Stimulated activated CD8-positive, alpha-beta memory T cell treated with anti-CD3 and anti-CD28 coated beads, Interleukin-12 subunit alpha, Interleukin-12 subunit beta, amount 100 ng/mL, for 1 hour (primary cell): ENCODE data around the gene ACAD8.
A peak's percentile ranks its signal among the peaks of the same experiment; 100 is the strongest.

Experiments
- DNase-seq: peaks from one replicate; pipeline ENCODE4 v3.0.0-alpha.2; 2020; ENCODE audit warnings: low read depth

Gene ACAD8

DNA sequence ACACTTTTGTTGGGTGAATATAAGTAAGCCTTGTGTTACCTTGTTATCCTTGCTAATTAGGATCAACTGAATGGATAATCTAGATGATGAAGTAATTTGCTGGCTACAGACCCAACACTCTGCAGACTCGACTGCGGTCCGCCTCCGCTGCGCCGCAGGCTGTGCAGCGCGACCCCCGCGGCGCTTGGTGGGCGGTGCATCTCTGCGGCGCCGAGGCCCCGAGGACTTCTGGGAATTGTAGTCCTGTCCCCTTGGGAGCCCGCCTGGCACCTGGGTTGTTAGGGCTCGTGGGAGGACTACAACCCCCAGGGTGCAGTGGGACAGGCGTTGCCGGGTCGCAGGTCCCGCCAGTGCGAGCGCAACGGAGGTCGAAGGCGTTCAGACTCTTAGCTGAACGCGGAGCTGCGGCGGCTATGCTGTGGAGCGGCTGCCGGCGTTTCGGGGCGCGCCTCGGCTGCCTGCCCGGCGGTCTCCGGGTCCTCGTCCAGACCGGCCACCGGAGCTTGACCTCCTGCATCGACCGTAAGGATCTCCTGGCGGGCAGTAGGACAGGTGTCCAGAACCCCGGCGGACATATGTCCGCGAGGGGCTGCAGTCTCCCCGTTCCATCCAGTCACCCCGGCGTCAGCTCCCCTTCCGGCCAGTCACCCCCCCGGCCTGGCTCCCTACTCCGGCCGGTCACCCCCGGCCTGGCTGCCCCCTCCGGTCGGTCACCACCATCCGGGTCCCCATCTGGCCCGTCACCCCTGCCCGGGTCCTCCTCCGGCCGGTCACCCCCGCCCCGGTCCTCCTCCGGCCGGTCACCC is at the start of gene ACAD8, which contains the start of gene THYN1:
ACAD8 (plus strand) TSS at position 381 of the 806 bp plus-strand sequence; CDS start at position 414, 33 bp downstream.
THYN1 (minus strand) TSS at position 165 of the 806 bp plus-strand sequence. CDS start 470 bp downstream, outside the sequence.
- peak; percentile 92 for DNase-seq

DNA sequence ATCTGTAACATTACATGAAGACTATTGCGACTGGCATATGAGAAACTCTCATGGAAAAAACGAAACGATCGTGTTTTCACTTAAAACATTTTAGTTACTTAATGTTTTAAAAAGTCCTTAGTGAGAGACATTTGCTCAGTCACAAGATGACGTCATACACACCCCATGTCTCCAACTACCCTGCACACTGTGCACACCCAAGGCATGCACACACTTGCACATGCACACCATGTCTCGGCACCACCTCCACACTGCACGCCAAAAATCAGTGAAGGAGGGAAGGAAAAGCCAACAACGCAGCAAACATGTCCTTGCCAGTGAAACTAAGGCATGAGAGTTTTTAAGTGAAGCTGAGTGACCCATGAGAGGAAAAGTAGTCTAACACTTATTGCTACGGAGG is 47.6 kb upstream of the ACAD8 start:
- no peak for DNase-seq

- DNase-seq, result no peak
Measured at GRCh38 chr11:134206185-134206584, 47.2 kb upstream of the ACAD8 start.

DNA sequence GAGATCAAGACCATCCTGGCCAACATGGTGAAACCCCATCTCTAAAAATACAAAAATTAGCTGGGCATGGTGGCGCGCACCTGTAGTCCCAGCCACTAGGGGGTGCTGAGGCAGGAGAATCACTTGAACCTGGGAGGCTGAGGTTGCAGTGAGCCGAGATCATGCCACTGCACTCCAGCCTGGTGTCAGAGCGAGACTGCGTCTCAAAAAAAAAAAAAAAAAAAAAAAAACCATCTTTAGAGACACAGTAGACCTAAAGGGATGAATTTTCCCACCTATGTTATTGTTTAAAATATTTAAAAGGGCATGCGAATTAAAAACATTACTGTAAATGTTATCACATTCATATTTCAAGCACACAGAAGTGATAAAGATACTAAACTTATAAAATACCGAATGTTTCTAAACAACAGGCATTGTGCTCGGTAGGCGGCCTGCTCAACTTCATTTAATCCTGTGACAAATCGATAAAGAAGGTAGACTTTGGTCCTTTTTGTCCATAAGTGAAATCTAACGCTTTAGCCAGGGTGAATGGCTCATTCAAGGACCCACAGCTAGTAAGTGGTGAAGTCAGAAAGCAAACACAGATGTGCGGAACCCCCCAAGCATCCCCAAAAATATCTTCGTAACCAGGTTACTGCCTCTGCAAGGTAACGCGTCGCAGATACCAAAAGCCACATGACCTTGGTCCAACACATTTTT is 45.7 kb upstream of the ACAD8 start:
- peak; percentile 44 for DNase-seq

- DNase-seq, result no peak
Measured at GRCh38 chr11:134215836-134216235, 37.5 kb upstream of the ACAD8 start.

- no peak for DNase-seq
Measured at GRCh38 chr11:134216816-134217215, 36.6 kb upstream of the ACAD8 start.

- no peak for DNase-seq
Measured at GRCh38 chr11:134223121-134223520, 30.2 kb upstream of the ACAD8 start.

GRCh38 chr11:134223836-134224709 is 29.3 kb upstream of the ACAD8 start, which contains the start of the genes NCAPD3 and VPS26B:
Gene NCAPD3, minus strand, starts transcription at chr11:134223967. Its CDS starts 41 bp downstream, at chr11:134223926.
Gene VPS26B, plus strand, starts transcription at chr11:134224671. Its CDS starts 452 bp downstream, at chr11:134225123.
- DNase-seq, result peak; percentile 93

DNA sequence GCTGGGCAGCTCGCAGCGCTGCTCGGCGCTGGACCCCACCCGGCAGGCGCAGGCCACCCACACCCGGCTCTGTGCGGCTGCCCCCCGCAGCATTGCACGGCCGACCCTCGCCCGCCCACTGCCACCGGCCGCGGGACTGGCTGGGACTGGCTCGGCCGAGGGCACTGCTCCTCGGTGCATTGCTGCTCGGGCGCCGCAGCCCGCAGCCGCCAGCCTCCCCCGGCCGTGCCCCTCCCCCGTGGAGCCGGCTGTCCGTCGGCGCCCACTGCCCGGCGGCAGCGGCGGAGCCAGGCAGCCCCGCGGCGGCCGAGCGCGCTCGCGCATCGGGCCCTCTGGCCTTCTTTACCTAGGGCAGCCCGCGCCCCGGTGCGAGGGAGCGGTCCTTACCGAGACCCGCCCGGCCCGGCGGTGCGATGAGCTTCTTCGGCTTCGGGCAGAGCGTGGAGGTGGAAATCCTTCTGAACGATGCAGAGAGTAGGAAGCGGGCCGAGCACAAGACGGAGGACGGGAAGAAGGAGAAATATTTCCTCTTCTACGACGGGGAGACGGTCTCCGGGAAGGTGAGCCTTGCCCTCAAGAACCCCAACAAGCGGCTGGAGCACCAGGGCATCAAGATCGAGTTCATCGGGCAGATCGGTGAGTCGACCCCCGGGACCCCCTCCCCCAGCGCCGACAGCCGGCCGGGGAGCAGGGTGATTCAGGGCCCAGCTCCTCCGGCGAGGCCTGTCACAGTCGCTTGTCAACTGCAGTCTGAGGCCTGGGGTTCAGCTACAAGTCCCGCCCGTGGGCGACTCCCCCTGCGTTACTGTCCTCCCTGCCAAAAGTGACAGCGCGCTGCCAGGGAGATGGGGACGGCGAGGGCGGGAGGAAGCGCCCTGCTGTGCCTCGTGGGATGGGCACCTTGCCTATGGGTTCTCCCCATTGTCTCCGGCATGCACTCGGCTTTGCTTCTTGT is 28.4 kb upstream of the ACAD8 start:
- DNase-seq, result peak; percentile 30

- no peak for DNase-seq
Measured at GRCh38 chr11:134226806-134227325, 26.5 kb upstream of the ACAD8 start.

DNA sequence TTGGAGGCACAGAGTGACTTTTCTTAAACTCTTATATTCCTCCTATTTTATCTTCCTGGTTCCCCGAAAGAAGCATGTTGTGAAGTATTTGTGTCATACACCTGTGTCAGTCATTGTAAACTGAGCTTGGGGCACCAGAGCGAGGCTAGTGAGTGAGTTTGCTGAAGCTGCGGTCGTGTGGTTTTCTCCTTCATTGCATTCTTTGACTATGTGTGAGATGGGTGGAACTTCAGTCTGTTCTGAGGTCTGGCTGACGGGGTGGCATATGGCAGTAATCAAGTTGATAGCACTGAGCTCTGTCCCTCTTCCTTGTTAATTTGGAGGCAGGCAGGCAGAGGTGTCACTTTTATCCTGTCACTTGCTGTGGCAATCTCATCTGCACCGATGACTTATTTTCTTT is 24.7 kb upstream of the ACAD8 start:
- no peak for DNase-seq

- no peak for DNase-seq
Measured at GRCh38 chr11:134229126-134229790, 24.1 kb upstream of the ACAD8 start.

DNA sequence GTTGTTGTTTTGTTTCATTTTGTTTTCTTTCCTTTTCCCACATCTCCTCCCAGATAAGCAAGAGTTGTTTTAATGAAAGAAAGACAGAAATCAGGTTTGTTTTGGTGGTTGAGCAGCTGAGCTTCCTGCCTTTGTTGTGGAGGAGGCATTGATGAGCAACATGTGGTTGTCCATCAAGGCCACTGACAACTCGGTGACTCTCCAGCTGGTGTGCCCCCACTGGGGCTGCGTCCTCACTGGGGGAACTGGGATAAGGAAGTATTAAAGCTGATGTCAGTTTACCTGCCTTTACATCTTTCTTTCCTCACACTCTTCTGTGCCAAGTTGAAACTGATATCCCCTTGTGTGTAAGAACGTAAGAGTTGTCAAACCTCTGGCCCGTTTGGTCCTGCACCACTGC is 23.0 kb upstream of the ACAD8 start:
- no peak for DNase-seq

GRCh38 chr11:134231958-134232659 is 21.3 kb upstream of the ACAD8 start:
- no peak for DNase-seq

GRCh38 chr11:134233729-134234179 is 19.6 kb upstream of the ACAD8 start:
- DNase-seq, result no peak

GRCh38 chr11:134235399-134235798 is 18.0 kb upstream of the ACAD8 start:
- no peak for DNase-seq

- no peak for DNase-seq
Measured at GRCh38 chr11:134236834-134237556, 16.4 kb upstream of the ACAD8 start.

DNA sequence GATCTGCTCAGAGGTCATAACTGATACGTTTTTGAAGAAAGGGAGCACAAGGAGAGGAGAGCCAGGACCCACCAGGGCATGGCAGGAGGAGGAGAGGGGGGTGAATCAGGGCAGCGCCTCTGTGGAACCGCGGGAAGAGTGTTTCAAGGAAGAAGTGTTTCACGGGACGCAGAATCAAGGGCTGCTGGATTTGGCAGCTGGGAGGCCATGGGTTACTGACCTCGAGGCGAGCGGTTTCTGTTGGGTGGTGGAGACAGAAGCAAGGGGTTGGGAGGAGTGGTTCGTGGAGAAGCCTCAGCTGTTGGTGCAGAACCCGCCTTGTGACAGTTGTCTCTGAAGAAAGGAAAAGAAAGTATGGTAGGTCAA is 15.8 kb upstream of the ACAD8 start:
- DNase-seq, result no peak

DNA sequence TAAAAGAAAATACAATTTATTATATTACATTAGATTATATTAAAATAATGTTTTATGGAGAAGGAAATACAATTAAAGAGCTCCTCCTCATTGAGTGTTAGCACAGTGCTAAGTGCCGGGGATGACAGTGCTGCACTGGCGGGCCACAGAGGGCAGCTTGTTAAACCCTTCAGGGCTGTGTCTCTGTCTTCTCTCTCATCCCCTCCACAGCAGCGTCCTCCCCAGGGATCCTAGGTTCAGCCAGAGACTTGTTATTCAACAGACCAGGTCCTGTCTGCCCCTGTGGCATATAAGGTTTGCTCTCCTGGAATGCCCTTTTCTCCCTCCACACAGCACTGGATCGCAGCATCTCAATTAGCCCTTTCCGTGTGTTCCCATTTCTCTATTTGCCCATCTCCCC is 14.4 kb upstream of the ACAD8 start:
- no peak for DNase-seq
